ENCODE measurements around the gene NTN3. TPM values are rescaled to one million over a fixed set of nuclear protein-coding genes. Genes with fewer than 3 reads are reported as not detected.
"Not testable (repeated sequence)": the region's sequence is repeated elsewhere in the genome, so short reads cannot be mapped to it uniquely, and the experiment has no call there.

NTN3 gene
- total RNA-seq, 1 donor from 2014 or later = not detected

- no peak for DNase-seq (ENCODE audit: low spot score)
- Mint-ChIP-seq H3K4me1 (ENCODE audit: low read depth) (peaks cover 17% of the 10 kb centered on the region), H3K36me3 (ENCODE audit: low read depth) (no peaks in the 10 kb centered on the region), H3K27ac (no peak overlapping the region), H3K9me3 (no peaks in the 10 kb centered on the region), H3K4me3 (ENCODE audit: low read depth) (no peak overlapping the region), H3K27me3 (ENCODE audit: low read depth) (peaks cover 27% of the 10 kb centered on the region)
- intact Hi-C loops (cut with micrococcal nuclease) = no loop called here
Measured at GRCh38 chr16:2471653-2472487, 773 bp downstream of the NTN3 start.

GRCh38 chr16:2472488-2472864 is 1.4 kb downstream of the NTN3 start:
- Mint-ChIP-seq H3K4me3 (ENCODE audit: low read depth) (peak overlapping the region; percentile 56), H3K4me1 (ENCODE audit: low read depth) (peaks cover 18% of the 10 kb centered on the region), H3K9me3 (no peaks in the 10 kb centered on the region), H3K36me3 (ENCODE audit: low read depth) (no peaks in the 10 kb centered on the region), H3K27ac (no peak overlapping the region), H3K27me3 (ENCODE audit: low read depth) (peaks cover 24% of the 10 kb centered on the region)
- intact Hi-C loops (cut with micrococcal nuclease) = no loop called here
- DNase-seq (ENCODE audit: low spot score) = no peak

DNA sequence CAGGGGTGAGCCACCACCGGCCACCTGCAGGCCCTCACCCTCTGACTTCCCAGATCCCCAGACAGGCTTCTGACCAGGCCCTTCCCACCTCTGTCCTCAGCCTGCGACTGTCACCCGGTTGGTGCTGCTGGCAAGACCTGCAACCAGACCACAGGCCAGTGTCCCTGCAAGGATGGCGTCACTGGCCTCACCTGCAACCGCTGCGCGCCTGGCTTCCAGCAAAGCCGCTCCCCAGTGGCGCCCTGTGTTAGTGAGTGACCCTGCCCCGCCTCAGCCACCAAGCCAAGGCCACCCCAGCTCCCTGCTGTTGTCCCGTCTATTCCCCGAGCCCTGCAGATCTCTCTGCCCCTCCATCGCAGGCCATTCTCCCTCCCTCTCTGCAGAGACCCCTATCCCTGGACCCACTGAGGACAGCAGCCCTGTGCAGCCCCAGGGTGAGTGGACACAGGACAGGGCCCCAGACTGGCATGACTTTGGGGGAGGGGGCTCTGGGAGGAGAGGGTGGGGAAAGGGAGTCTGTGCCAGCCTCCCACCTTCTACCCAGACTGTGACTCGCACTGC is 1.9 kb downstream of the NTN3 start:
- no peaks in the 10 kb centered on the region for H3K36me3 Mint-ChIP-seq (ENCODE audit: low read depth)
- no peak for DNase-seq (ENCODE audit: low spot score)
- peak overlapping the region; percentile 70 for H3K4me3 Mint-ChIP-seq (ENCODE audit: low read depth)
- H3K27me3 Mint-ChIP-seq (ENCODE audit: low read depth) = peaks cover 24% of the 10 kb centered on the region
- H3K4me1 Mint-ChIP-seq (ENCODE audit: low read depth) = peaks cover 18% of the 10 kb centered on the region
- no peak overlapping the region for H3K27ac Mint-ChIP-seq
- intact Hi-C loops (cut with micrococcal nuclease) = no loop called here
- no peaks in the 10 kb centered on the region for H3K9me3 Mint-ChIP-seq

DNA sequence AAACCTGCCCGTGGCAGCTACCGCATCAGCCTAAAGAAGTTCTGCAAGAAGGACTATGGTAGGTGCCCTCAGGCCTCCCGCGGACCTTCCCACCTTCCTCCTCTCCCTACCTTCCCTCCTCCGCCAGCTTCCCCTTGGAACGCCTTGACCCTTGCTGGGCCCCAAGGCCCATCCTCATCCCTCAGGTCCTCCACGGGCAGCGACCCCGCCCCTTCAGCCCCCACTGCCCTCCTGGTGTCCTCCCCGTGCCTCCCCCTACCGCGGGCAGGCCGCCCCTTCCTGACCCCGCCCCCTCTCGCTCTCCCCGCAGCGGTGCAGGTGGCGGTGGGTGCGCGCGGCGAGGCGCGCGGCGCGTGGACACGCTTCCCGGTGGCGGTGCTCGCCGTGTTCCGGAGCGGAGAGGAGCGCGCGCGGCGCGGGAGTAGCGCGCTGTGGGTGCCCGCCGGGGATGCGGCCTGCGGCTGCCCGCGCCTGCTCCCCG is 2.4 kb downstream of the NTN3 start:
- no peaks in the 10 kb centered on the region for H3K36me3 Mint-ChIP-seq (ENCODE audit: low read depth)

GRCh38 chr16:2473999-2474876 is 3.1 kb downstream of the NTN3 start:
- intact Hi-C loops (cut with micrococcal nuclease) = no loop called here
- Mint-ChIP-seq H3K4me1 (ENCODE audit: low read depth) (peaks cover 16% of the 10 kb centered on the region), H3K4me3 (ENCODE audit: low read depth) (peak overlapping the region; percentile 76), H3K36me3 (ENCODE audit: low read depth) (no peaks in the 10 kb centered on the region), H3K9me3 (no peaks in the 10 kb centered on the region), H3K27ac (no peak overlapping the region), H3K27me3 (ENCODE audit: low read depth) (peaks cover 19% of the 10 kb centered on the region)
- peak; percentile 53 for DNase-seq (ENCODE audit: low spot score)

More for the DNA sequence above, 2.4 kb downstream of the NTN3 start:
- Mint-ChIP-seq H3K4me3 (ENCODE audit: low read depth) (peak overlapping the region; percentile 70), H3K4me1 (ENCODE audit: low read depth) (peaks cover 16% of the 10 kb centered on the region), H3K9me3 (no peaks in the 10 kb centered on the region), H3K27me3 (ENCODE audit: low read depth) (peaks cover 20% of the 10 kb centered on the region), H3K27ac (no peak overlapping the region)
- intact Hi-C loops (cut with micrococcal nuclease) = no loop called here
- peak; percentile 23 for DNase-seq (ENCODE audit: low spot score)

GRCh38 chr16:2474877-2475412 is 3.8 kb downstream of the NTN3 start, which contains the start of gene TBC1D24:
Gene TBC1D24 (plus strand): TSS chr16:2475127. CDS start chr16:2496149, 21,022 bp downstream.
- Mint-ChIP-seq H3K9me3 (no peaks in the 10 kb centered on the region), H3K27me3 (ENCODE audit: low read depth) (peaks cover 14% of the 10 kb centered on the region), H3K4me1 (ENCODE audit: low read depth) (peaks cover 16% of the 10 kb centered on the region), H3K36me3 (ENCODE audit: low read depth) (no peaks in the 10 kb centered on the region), H3K4me3 (ENCODE audit: low read depth) (peak within 1 kb of the TSS; percentile 76), H3K27ac (no peak within 1 kb of the TSS)
- intact Hi-C loops (cut with micrococcal nuclease) = no loop called here
- DNase-seq (ENCODE audit: low spot score) = peak; percentile 77

DNA sequence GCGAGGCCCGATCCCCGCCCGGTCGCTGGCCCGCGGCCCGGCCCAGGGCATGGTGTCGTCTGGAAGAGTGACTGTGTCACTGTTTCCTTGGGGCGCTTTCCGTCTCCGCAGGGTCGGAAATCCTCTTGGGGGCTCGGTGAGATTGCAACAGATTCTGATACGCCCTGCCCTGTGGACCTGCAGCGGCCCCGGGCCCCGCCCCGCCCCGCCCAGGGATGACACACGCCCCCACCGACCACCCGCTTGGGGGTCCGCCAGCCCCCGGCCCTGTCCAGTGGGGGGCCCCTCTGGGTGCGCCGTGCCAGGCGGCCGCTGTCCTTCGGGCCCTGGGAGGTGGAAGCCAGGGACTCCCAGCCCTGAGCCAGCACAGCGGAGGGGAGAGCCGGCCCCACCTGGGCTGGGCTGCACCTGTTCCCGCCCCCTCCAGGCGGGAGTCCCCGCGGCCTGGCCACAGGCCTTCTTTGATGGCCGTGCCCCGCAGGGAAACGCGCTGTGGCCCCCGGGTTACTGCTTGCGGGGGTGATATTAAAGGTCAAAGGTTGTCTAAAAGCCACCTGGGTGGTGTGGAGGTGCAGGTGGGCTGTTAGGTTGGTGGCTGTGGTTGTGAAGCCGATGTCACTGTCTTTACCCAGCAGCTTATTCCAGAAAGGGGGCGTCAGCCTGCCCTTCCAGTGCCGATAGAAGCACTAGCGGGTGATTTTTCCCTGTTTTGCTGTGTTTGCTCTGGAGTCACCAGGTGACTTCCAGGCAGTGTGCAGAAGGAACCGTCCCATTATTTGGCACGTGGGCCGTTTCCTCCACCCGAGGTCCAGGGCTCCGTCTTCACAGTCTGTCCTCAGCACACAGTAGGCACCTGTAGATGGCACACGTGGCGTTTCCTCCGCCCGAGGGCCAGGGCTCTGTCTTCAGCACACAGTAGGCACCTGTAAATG is 4.6 kb downstream of the NTN3 start:
- Mint-ChIP-seq H3K36me3 (ENCODE audit: low read depth) (no peaks in the 10 kb centered on the region), H3K9me3 (no peaks in the 10 kb centered on the region), H3K4me3 (ENCODE audit: low read depth) (peak overlapping the region; percentile 58), H3K27me3 (ENCODE audit: low read depth) (peaks cover 6% of the 10 kb centered on the region), H3K27ac (no peak overlapping the region), H3K4me1 (ENCODE audit: low read depth) (peaks cover 16% of the 10 kb centered on the region)
- intact Hi-C loops (cut with micrococcal nuclease) = no loop called here
- DNase-seq (ENCODE audit: low spot score) = peak; percentile 25

DNA sequence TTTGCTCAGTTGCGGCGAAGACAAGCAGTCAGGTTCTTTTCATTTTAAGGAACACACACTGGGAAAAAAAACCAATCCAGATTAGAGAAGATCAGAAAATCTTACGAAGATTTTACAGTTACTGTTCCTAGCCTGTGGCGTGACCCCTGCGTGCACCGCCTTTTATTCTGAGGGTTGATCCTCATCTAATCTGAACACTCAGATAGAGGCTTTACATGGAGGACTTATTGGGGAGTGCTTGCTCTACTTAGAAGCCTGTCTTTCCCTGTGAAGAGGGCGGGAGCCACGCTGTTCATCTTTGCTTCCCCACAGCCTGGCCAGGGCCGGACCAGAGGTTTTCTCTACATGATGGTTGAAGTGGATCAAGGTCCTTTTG is 5.2 kb downstream of the NTN3 start:
- Mint-ChIP-seq H3K27me3 (ENCODE audit: low read depth) (peaks cover 6% of the 10 kb centered on the region), H3K27ac (no peak overlapping the region), H3K4me3 (ENCODE audit: low read depth) (peak overlapping the region; percentile 58), H3K36me3 (ENCODE audit: low read depth) (no peaks in the 10 kb centered on the region), H3K9me3 (no peaks in the 10 kb centered on the region), H3K4me1 (ENCODE audit: low read depth) (peaks cover 16% of the 10 kb centered on the region)
- intact Hi-C loops (cut with micrococcal nuclease) = no loop called here
- DNase-seq (ENCODE audit: low spot score) = no peak

DNA sequence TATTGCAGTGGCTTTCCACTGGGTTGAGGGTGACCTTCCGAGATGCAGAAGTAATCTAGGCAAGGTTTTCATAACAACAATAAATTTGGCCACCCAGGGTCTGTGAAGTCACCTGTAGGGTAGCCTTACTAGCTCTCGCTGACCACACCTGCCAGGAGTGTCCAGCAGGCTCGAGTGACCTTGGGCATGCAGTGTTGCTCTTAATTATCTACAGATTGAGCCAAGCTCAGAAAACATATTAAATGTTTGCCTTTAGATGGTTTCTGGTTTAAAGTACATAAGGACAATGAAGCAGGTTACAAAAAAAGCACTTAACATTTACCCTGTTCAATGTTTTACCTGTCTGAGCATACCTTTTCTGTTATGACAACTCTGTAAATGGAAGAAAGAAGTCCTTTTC is 5.6 kb downstream of the NTN3 start:
- Mint-ChIP-seq H3K9me3 (no peaks in the 10 kb centered on the region), H3K27me3 (ENCODE audit: low read depth) (peaks cover 6% of the 10 kb centered on the region), H3K4me3 (ENCODE audit: low read depth) (peak overlapping the region; percentile 42), H3K36me3 (ENCODE audit: low read depth) (no peaks in the 10 kb centered on the region), H3K4me1 (ENCODE audit: low read depth) (peaks cover 16% of the 10 kb centered on the region), H3K27ac (no peak overlapping the region)
- DNase-seq (ENCODE audit: low spot score) = no peak
- intact Hi-C loops (cut with micrococcal nuclease) = no loop called here

GRCh38 chr16:2477327-2477726 is 6.2 kb downstream of the NTN3 start:
- DNase-seq (ENCODE audit: low spot score) = no peak
- intact Hi-C loops (cut with micrococcal nuclease) = no loop called here
- peaks cover 6% of the 10 kb centered on the region for H3K27me3 Mint-ChIP-seq (ENCODE audit: low read depth)
- no peak overlapping the region for H3K4me3 Mint-ChIP-seq (ENCODE audit: low read depth)
- no peak overlapping the region for H3K27ac Mint-ChIP-seq
- no peaks in the 10 kb centered on the region for H3K9me3 Mint-ChIP-seq
- no peaks in the 10 kb centered on the region for H3K36me3 Mint-ChIP-seq (ENCODE audit: low read depth)
- peaks cover 16% of the 10 kb centered on the region for H3K4me1 Mint-ChIP-seq (ENCODE audit: low read depth)

DNA sequence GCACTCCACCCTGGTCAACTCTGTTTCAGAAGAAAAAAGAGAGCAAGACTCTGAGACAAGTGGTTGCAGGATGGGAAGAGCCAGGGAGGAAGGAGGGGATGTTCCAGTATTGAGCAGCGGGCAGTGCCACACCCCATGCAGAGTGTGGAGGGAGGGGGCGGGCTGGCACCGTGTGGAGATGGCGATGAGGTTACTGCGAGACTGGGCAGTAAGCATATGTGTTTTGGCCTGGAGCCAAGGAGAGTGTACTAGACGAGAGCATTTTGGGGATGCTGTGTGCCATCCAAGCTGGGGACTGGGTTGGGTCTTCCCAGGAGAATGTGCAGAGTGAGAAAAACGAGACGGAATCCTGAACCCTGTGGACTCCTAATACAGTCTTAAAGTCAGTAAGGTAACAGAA is 7.2 kb downstream of the NTN3 start:
- H3K27me3 Mint-ChIP-seq (ENCODE audit: low read depth) = peaks cover 2% of the 10 kb centered on the region
- H3K9me3 Mint-ChIP-seq = no peaks in the 10 kb centered on the region
- no peak overlapping the region for H3K4me3 Mint-ChIP-seq (ENCODE audit: low read depth)
- no peaks in the 10 kb centered on the region for H3K36me3 Mint-ChIP-seq (ENCODE audit: low read depth)
- H3K4me1 Mint-ChIP-seq (ENCODE audit: low read depth) = peaks cover 14% of the 10 kb centered on the region
- DNase-seq (ENCODE audit: low spot score) = no peak
- no peak overlapping the region for H3K27ac Mint-ChIP-seq
- intact Hi-C loops (cut with micrococcal nuclease) = no loop called here

DNA sequence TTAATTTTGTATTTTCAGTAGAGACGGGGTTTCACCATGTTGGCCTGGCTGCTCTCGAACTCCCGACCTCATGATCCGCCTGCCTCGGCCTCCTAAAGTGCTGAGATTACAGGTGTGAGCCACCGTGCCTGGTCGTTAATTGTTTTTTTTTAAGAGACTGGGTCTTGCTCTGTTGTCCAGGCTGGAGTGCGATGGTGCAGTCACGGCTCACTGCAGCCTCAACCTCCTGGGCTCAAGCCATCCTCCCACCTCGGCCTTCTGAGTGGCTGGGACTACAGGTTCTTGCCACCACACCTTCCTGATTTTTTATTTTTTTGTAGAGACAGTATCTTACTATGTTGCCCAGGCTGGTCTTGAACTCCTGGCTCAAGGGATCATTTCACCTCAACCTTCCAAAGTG is 8.9 kb downstream of the NTN3 start:
- H3K27me3 Mint-ChIP-seq (ENCODE audit: low read depth); intact Hi-C loops (cut with micrococcal nuclease); H3K9me3 Mint-ChIP-seq; DNase-seq (ENCODE audit: low spot score); H3K27ac Mint-ChIP-seq; H3K4me3 Mint-ChIP-seq (ENCODE audit: low read depth); H3K36me3 Mint-ChIP-seq (ENCODE audit: low read depth): not testable (repeated sequence)
- H3K4me1 Mint-ChIP-seq (ENCODE audit: low read depth) = peaks cover 14% of the 10 kb centered on the region

All from activated T-helper 2 cell treated with anti-CD3 and anti-CD28 coated beads, Interferon-gamma antibody, Interleukin-2, Interleukin-4, amounts not matched to agents 10 μg/mL and 5 μg/mL and 100 μg/mL, durations not matched to agents 14 hours and 24 hours and 36 hours (primary cell).